Measurements from ENCODE around the gene CCDC148.

DNA sequence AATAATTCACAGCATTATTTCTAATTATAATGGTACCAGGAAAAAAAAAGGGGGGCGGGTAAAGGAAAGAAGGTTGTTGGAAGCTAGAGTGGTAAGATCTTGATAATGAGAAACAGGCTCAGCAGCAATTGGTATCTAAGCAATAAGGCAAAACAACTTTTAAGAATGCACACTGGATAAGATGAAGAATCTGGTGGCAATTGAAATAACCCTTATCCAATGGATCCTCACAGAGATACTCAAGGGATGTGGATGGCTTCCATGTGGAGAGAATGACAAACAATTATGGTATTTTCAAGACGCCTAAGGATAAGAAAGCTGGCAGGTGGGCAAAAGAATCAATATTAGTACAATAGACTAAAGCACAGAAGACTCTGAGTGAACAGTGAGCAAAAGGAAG lies 201.3 kb downstream of the CCDC148 start:
- TF ChIP-seq POLR2A (IDR thresholded peaks at IDR 0.05) = no peak
- TF ChIP-seq, protein P1, sequence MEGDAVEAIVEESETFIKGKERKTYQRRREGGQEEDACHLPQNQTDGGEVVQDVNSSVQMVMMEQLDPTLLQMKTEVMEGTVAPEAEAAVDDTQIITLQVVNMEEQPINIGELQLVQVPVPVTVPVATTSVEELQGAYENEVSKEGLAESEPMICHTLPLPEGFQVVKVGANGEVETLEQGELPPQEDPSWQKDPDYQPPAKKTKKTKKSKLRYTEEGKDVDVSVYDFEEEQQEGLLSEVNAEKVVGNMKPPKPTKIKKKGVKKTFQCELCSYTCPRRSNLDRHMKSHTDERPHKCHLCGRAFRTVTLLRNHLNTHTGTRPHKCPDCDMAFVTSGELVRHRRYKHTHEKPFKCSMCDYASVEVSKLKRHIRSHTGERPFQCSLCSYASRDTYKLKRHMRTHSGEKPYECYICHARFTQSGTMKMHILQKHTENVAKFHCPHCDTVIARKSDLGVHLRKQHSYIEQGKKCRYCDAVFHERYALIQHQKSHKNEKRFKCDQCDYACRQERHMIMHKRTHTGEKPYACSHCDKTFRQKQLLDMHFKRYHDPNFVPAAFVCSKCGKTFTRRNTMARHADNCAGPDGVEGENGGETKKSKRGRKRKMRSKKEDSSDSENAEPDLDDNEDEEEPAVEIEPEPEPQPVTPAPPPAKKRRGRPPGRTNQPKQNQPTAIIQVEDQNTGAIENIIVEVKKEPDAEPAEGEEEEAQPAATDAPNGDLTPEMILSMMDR (IDR thresholded peaks at IDR 0.05) = no peak

Data from esophagus squamous epithelium (tissue), 4 donors.